Measurements from ENCODE around the gene EP400.
A peak's percentile ranks its signal among the peaks of the same experiment; 100 is the strongest.

The EP400 gene

DNA sequence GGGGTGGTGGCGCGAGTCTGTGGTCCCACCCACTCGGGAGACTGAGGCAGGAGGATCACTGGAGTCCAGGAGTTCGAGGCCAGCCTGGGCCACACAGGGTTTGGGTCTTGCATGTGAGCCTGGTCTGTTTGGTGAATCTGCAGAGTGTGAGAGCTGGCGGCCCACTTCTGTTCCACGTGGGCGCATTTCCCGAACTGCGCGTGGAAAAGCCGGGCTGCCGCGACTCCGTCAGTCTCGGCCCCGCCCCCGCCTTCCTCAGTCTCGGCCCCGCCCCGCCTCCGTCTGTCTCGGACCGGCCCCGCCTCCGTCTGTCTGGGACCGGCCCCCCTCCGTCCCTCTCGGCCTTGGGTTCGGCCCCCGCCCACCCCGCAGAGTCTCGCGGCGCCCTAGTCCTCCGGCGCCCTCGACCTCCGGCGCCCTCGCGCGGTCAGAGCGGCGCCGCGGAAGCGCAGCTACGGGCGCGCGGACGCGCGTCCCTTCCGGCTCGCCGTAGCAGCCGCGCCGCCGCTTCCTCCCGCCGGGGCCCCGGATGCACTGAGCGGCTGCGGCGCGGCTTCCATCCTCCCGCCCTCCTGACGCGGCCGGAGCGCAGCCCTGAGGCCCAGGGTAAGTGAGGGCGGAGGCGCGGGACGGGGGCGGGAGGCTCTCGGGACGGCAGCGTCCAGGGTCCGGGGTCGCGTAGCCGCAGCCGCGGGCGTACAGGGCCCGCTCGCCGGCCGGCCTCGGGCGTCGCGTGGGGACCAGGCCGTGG, at the start of gene EP400:
Gene EP400, plus strand, starts transcription at position 512 of the 751 bp plus-strand sequence. CDS start 10,678 bp downstream, outside the sequence.
- peak; percentile 73 for DNase-seq (ENCODE audit: low read depth)
- peak within 1 kb of the TSS; percentile 79 for H3K4me3 ChIP-seq (ENCODE audit: low read depth, low read length)

DNA sequence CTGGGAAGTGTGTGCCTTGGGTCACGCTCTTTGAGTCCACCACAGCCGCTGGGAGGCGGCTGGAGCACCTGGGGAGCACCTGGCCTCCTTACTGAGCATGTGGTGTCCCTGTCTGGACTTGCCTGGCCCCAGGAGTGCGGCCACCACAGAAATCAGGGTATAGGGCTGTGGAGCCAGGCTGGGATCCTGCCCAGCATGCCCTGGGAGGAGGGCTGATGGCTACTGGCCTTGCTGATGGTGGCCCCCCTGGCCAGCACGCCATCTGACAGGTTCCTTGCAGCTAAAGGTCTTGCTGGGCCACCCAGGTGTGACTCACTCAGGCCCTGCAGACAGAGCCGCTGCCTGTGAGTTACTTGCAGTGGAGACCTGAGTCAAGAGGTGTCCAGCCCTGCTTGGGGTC, 49.3 kb upstream of the EP400 start:
- DNase-seq (ENCODE audit: low read depth), result no peak
- H3K4me3 ChIP-seq (ENCODE audit: low read depth, low read length), result no peak overlapping the region

DNA sequence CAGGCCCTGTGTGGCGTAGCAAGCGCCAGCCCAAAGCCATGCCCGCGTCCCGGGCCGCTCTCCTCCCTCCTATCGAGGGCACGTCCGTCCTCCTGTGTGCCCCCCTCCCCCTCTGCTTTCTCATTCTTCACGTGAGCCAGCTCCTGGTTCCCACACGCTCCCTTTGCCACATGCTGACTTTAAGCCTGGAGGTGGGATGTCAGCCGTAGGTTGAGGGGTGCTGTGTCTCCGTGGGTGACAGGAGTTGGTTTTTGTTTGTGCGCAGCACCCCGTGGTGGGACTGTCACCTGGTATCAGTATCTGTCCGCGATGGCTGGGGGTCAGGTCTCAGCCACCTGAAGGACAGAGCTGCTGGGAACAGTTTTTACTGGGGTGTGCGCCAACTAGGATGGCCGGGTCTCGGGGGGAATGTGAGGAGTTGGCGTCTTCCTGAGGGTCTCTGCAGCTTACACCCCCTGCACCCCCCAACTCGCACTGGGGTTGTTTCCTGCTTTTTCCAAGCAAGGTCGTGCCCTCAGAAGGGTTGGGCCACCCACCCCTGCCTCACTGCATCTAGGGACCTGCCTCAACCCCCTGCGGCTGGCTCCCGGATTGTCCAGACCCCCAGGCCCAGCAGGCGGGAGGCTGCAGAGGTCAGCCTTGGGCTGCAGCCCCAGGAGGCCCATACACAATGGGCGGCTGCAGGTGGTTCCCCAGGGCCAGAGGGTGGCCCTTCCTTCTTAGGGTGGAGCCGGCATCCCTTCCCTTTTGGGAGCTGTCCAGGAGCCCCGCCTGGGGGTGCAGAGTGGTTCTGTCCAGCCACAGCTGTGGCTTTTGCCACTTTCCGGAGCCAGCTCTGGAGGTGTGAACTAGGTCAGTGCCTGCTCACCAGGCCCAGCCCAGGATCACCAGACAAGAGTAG, 48.1 kb upstream of the EP400 start:
- no peak overlapping the region for H3K4me3 ChIP-seq (ENCODE audit: low read depth, low read length)
- DNase-seq (ENCODE audit: low read depth), result no peak

GRCh38 chr12:131902332-131903241, 47.2 kb upstream of the EP400 start:
- no peak overlapping the region for H3K4me3 ChIP-seq (ENCODE audit: low read depth, low read length)
- no peak for DNase-seq (ENCODE audit: low read depth)

- H3K4me3 ChIP-seq (ENCODE audit: low read depth, low read length), result no peak overlapping the region
- no peak for DNase-seq (ENCODE audit: low read depth)
Observed at GRCh38 chr12:131903270-131904255, 46.2 kb upstream of the EP400 start.

DNA sequence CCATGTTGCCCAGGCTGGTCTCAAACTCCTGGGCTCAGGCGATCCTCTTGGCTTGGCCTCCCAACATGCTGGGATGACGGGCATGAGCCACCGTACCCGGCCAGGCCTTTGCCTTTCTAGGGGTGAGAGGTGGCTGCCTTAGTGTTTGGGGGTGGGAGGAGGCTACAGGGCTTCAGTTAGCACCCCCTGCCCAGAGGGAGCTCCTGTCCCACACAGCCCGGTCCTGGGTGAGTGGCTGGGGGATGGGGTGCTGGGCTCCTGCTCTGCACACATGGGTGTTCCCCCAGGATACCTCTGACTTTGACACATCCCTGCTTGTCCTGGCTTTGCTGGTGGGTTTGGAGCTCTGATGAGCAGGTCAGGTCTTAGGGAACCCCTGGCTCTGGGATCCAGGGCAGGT, 45.4 kb upstream of the EP400 start:
- H3K4me3 ChIP-seq (ENCODE audit: low read depth, low read length), result no peak overlapping the region
- DNase-seq (ENCODE audit: low read depth), result no peak

GRCh38 chr12:131905081-131905629, 44.6 kb upstream of the EP400 start:
- no peak overlapping the region for H3K4me3 ChIP-seq (ENCODE audit: low read depth, low read length)
- DNase-seq (ENCODE audit: low read depth), result no peak

GRCh38 chr12:131905630-131906091, 44.1 kb upstream of the EP400 start:
- DNase-seq (ENCODE audit: low read depth), result no peak
- no peak overlapping the region for H3K4me3 ChIP-seq (ENCODE audit: low read depth, low read length)

GRCh38 chr12:131907379-131908091, 42.2 kb upstream of the EP400 start:
- H3K4me3 ChIP-seq (ENCODE audit: low read depth, low read length), result no peak overlapping the region
- no peak for DNase-seq (ENCODE audit: low read depth)

DNA sequence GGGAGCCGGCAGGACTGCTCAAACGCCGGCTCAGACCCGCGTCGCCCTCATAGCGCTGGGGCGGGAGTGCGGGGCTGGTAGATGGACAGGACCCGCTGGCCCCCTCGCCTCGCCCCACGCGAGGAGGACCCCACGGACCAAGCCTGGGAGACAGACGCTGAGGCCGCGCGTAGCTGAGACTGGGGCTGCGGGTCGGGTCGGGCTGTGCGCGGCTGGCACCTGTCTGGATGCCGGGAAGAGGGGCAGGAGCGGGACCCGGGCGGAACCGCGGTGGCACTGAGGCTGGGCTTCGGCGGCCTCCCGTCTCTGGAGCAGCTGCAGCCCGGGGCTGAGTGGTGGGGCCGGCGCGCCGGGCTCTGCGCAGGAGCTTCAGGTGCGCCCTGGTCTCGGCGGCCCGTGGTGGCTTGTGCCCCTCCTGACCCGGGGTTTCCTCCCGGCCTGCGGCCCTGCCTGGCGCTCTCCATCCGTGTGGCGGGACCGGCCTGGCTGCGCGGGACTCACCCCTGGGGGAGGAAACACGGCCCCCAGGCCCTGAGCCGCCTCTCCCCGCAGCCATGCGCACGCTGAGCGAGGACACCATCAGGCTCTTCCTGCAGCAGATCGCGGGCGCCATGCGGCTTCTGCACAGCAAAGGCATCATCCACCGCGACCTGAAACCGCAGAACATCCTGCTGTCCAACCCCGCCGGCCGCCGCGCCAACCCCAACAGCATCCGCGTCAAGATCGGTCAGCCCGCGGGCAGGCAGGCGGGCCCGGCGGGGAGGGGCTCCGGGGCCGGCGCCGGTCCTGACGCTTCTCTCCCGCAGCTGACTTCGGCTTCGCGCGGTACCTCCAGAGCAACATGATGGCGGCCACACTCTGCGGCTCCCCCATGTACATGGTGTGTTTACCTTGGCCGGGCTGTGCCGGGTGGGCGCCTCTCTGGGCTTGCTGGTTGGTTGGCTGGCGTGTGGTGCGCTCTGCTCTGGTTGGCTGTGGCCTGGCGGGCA, 41.4 kb upstream of the EP400 start:
- DNase-seq (ENCODE audit: low read depth), result no peak

DNA sequence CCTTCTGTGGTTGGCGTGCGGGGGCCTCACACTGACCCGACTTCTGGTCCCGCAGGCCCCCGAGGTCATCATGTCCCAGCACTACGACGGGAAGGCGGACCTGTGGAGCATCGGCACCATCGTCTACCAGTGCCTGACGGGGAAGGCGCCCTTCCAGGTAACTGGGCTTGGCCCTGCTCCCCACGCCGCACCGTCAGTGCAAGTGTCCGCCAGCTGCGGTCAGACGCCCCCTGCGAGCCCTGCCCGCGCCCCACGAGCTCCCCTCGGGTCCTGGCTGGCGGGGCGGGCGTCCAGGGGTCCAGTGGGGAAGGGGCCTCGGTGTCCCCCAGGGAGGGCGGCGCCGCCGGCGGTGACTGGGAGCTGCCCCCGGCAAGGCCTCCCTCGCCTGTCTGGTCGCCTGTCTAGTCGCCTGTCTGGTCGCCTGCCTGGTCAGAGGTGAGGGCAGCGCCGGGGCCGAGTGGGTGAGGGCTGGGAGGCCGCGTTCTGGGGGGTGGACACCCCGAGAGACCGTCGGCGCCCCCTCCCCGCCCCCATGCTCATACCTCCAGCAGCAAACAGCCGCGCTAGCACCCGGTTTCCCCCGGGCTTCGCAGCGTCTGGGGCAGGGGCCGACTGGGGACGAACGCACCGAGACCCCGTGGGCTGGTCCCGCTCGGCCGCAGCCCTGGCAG, 40.5 kb upstream of the EP400 start:
- H3K4me3 ChIP-seq (ENCODE audit: low read depth, low read length), result no peak overlapping the region
- no peak for DNase-seq (ENCODE audit: low read depth)

More for the DNA sequence above, 41.4 kb upstream of the EP400 start:
- no peak overlapping the region for H3K4me3 ChIP-seq (ENCODE audit: low read depth, low read length)

GRCh38 chr12:131909752-131910219, 40.0 kb upstream of the EP400 start:
- DNase-seq (ENCODE audit: low read depth), result no peak
- no peak overlapping the region for H3K4me3 ChIP-seq (ENCODE audit: low read depth, low read length)

- no peak overlapping the region for H3K4me3 ChIP-seq (ENCODE audit: low read depth, low read length)
- no peak for DNase-seq (ENCODE audit: low read depth)
Observed at GRCh38 chr12:131910302-131911027, 39.3 kb upstream of the EP400 start.

- no peak overlapping the region for H3K4me3 ChIP-seq (ENCODE audit: low read depth, low read length)
- no peak for DNase-seq (ENCODE audit: low read depth)
Observed at GRCh38 chr12:131911028-131911650, 38.6 kb upstream of the EP400 start.
